A673 (cell line): ENCODE measurements around the gene HOOK2. TPM values are rescaled to one million over a fixed set of nuclear protein-coding genes. Genes with fewer than 3 reads are reported as not detected.
A peak's percentile ranks its signal among the peaks of the same experiment; 100 is the strongest.

Experiments used
- BruUV-seq: library from RNA; stranded (reverse); fragments of 400-500 nt; replicated peaks from 2 replicates; lab custom pipeline; 2021; lab: Mats Ljungman, UMichigan
- CTCF ChIA-PET: fragments of 300-600 bp; sonication (Branson Sonifier 250); formaldehyde crosslinking; loops from one replicate; lab custom pipeline; 2022; ENCODE audit warnings: antibody characterized with exemption; lab: Charles Lee
- POLR2A ChIA-PET: fragments of 300-600 bp; sonication (Branson Sonifier 250); formaldehyde crosslinking; loops from one replicate; lab custom pipeline; 2022; ENCODE audit warnings: antibody characterized with exemption; ENCODE audit not compliant: low non-redundant PET; lab: Charles Lee
- DNase-seq: peaks from one replicate; pipeline ENCODE4 v3.0.0-alpha.2; 2015; ENCODE audit warnings: low spot score
- H3K27ac ChIP-seq: fragments of 200-600 bp; sonication (generic); 2 replicates; pipeline ENCODE4 v1.5.1; 2016; ENCODE audit warnings: mixed run types, low read depth, mild to moderate bottlenecking, mixed read lengths, antibody characterized with exemption, low read length; ENCODE audit not compliant: poor library complexity, severe bottlenecking
- H3K27me3 ChIP-seq: fragments of 200-600 bp; sonication (generic); replicated peaks from 2 replicates; pipeline ENCODE4 v1.6.1; 2017; ENCODE audit warnings: mixed run types, low read depth, mild to moderate bottlenecking, mixed read lengths, antibody characterized with exemption, low read length; ENCODE audit not compliant: insufficient read depth, poor library complexity
- H3K36me3 ChIP-seq: fragments of 200-600 bp; sonication (generic); 2 replicates; pipeline ENCODE4 v1.6.1; 2016; ENCODE audit warnings: mixed run types, mild to moderate bottlenecking, mixed read lengths, antibody characterized with exemption, low read length; ENCODE audit not compliant: insufficient read depth, poor library complexity, severe bottlenecking
- H3K4me1 ChIP-seq: fragments of 200-600 bp; sonication (generic); 2 replicates; pipeline ENCODE4 v1.6.1; 2017; ENCODE audit warnings: mixed run types, mild to moderate bottlenecking, mixed read lengths, antibody characterized with exemption, low read length; ENCODE audit not compliant: insufficient read depth, poor library complexity, severe bottlenecking
- H3K4me3 ChIP-seq: fragments of 200-600 bp; sonication (generic); 2 replicates; pipeline ENCODE4 v1.5.1; 2016; ENCODE audit warnings: low read depth, mixed run types, mild to moderate bottlenecking, mixed read lengths, low read length; ENCODE audit not compliant: poor library complexity, severe bottlenecking
- H3K9me3 ChIP-seq: fragments of 200-600 bp; sonication (generic); 2 replicates; pipeline ENCODE4 v1.6.1; 2016; ENCODE audit warnings: mixed run types, low read depth, mild to moderate bottlenecking, mixed read lengths, antibody characterized with exemption, low read length; ENCODE audit not compliant: poor library complexity, severe bottlenecking
- EZH2 ChIP-seq: fragments of 200-600 bp; sonication (generic); IDR thresholded peaks from 2 replicates; pipeline ENCODE4 v1.6.1; 2017; ENCODE audit warnings: borderline replicate concordance, low read depth, mild to moderate bottlenecking, mixed read lengths, antibody characterized with exemption, low read length; ENCODE audit not compliant: poor library complexity, severe bottlenecking
- intact Hi-C: fragments of 100-400 bp; cut with micrococcal nuclease; formaldehyde crosslinking; loops from one replicate; pipeline ENCODE4 v1.10.0; 2022; ENCODE audit not compliant: unreplicated experiment
- total RNA-seq: library from RNA; stranded (reverse); gene quantifications from 2 replicates; pipeline ENCODE4 v1.2.3, GENCODE V29; 2021
- TF ChIP-seq, protein P1 (sequence below): fragments of 300-800, 200-600 bp; sonication (generic); conservative IDR thresholded peaks from 2 replicates; pipeline ENCODE4 v1.5.1; 2017; ENCODE audit warnings: low read depth, mild to moderate bottlenecking, antibody characterized with exemption, low read length, moderate library complexity, mixed read lengths

Gene HOOK2
- total RNA-seq, 1 experiment from 2014 or later: 25.8 TPM

DNA sequence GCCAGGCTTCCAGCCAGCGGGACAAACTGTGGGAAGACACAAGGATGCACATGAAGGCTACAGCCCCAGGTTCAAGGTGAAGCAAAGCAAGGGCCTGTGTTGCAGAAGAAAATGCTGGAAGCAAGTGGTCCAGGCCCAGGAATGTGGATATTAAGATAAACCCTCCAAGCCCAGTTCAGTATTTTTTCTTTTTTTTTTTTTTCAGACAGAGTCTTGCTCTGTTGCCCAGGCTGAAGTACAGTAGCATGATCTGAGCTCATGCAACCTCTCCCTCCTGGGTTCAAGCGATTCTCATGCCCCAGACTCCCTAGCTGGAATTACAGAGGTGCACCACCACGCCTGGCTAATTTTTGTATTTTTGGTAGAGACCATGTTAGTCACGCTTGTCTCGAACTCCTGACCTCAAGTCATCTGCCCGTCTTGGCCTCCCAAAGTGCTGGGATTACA lies 21.8 kb upstream of the HOOK2 start:
- no peak for DNase-seq
- no peak for TF ChIP-seq EZH2
- TF ChIP-seq, protein P1, sequence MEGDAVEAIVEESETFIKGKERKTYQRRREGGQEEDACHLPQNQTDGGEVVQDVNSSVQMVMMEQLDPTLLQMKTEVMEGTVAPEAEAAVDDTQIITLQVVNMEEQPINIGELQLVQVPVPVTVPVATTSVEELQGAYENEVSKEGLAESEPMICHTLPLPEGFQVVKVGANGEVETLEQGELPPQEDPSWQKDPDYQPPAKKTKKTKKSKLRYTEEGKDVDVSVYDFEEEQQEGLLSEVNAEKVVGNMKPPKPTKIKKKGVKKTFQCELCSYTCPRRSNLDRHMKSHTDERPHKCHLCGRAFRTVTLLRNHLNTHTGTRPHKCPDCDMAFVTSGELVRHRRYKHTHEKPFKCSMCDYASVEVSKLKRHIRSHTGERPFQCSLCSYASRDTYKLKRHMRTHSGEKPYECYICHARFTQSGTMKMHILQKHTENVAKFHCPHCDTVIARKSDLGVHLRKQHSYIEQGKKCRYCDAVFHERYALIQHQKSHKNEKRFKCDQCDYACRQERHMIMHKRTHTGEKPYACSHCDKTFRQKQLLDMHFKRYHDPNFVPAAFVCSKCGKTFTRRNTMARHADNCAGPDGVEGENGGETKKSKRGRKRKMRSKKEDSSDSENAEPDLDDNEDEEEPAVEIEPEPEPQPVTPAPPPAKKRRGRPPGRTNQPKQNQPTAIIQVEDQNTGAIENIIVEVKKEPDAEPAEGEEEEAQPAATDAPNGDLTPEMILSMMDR: no peak
- H3K9me3 ChIP-seq: no peaks in the 10 kb centered on the region
- no TSS peak for BruUV-seq
- H3K27ac ChIP-seq: no peak overlapping the region
- ChIA-PET POLR2A (no interaction called here), CTCF (interaction anchor here (0.6 to 3.4 kb wide), 4 partner anchors 15 to 94 kb away, joined by 3 to 34 read pairs (median 6); partner anchors contain the start of gene GCDH)
- no peak overlapping the region for H3K4me3 ChIP-seq
- H3K4me1 ChIP-seq: peaks cover 23% of the 10 kb centered on the region
- H3K27me3 ChIP-seq: no peaks in the 10 kb centered on the region
- H3K36me3 ChIP-seq: peaks cover 20% of the 10 kb centered on the region
- intact Hi-C loops: loop anchor here (2.0 kb wide), 1 partner anchor 30 kb away; no protein-coding TSS in a partner anchor

DNA sequence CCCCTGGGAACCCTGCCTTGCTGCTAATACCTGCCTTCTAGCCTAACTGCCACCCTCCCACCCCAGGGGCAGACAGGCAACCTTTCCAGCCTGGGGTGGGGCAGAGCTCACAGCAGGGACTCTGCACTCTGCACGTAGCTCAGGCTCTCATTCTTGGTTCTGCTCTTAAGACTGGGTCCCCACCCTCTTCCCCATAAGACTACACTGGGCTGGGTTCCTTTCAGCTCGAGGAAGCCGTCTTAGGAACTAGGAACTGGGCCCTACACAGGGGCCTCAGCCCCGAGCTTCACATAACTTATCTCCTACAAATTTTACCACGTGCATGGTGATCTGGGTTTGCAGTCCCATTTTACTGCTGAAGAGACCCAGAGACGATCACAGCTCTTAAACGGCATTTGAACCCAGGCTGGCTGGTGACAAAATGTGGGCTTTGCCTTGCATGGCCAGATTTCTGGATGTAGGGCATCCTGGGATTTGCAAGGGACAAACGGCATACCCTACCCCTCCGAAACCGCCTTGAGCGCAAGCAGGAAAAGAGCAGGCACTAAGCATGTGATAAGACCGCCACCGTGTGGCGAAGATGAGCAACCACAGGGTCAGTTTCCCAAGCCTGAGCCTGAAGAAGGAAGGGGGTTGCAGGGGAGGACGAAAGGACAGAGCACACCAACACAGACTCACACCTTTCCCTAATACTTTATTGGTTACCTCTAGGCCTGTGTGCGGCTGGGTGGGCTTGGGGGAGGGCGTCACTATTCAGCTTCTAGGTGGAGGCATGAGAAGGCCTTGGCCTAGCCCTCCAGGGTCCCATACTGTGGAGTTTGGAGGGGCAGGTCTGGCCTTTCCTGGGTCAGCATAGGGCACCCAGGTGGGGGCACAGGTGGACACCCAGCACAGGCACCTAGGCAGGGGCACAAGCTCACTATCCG lies 21.1 kb upstream of the HOOK2 start:
- peaks cover 20% of the 10 kb centered on the region for H3K36me3 ChIP-seq
- H3K4me1 ChIP-seq: peaks cover 23% of the 10 kb centered on the region
- POLR2A ChIA-PET: no interaction called here
- H3K27me3 ChIP-seq: no peaks in the 10 kb centered on the region
- H3K4me3 ChIP-seq: no peak overlapping the region
- CTCF ChIA-PET: interaction anchor here (0.6 to 3.4 kb wide), 6 partner anchors 9 to 185 kb away, joined by 3 to 34 read pairs (median 4); partner anchors contain the start of genes ZNF490 and ZNF791
- DNase-seq: peak; percentile 91
- H3K27ac ChIP-seq: no peak overlapping the region
- no TSS peak for BruUV-seq
- TF ChIP-seq, protein P1: peak; percentile 94
- no peak for TF ChIP-seq EZH2
- intact Hi-C loops: loop anchor here (1.0 to 2.0 kb wide), 2 partner anchors 19 to 30 kb away; no protein-coding TSS in a partner anchor
- no peaks in the 10 kb centered on the region for H3K9me3 ChIP-seq

DNA sequence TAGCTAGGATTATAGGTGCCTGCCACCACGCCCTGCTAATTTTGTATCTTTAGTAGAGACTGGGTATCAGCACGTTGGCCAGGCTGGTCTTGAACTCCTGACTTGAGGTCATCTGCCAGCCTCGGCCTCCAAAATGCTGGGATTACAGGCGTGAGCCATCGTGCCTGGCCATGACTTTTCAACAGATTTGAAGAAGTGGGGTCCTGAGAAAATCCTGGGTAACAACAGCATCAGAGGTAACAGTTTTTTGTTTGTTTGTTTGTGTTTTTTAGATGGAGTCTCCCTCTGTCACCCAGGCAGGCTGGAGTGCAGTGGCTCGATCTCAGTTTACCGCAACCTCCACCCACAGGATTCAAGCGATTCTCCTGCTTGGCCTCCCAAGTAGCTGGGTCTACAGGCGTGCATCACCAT lies 19.6 kb upstream of the HOOK2 start:
- peaks cover 27% of the 10 kb centered on the region for H3K4me1 ChIP-seq
- H3K4me3 ChIP-seq: no peak overlapping the region
- intact Hi-C loops: loop anchor here (5.0 kb wide), 1 partner anchor 113 kb away; the partner anchor contains the start of gene DHPS
- peaks cover 18% of the 10 kb centered on the region for H3K36me3 ChIP-seq
- H3K9me3 ChIP-seq: no peaks in the 10 kb centered on the region
- ChIA-PET POLR2A (interaction anchor here (0.6 to 1.0 kb wide), 2 partner anchors 29 kb away, joined by 4 to 6 read pairs; no protein-coding TSS in a partner anchor), CTCF (interaction anchor here (0.6 to 3.4 kb wide), 3 partner anchors 19 to 34 kb away, joined by 3 to 34 read pairs (median 5); no protein-coding TSS in a partner anchor)
- DNase-seq: no peak
- no TSS peak for BruUV-seq
- TF ChIP-seq EZH2: no peak
- TF ChIP-seq, protein P1: no peak
- no peaks in the 10 kb centered on the region for H3K27me3 ChIP-seq
- peak overlapping the region; percentile 98 for H3K27ac ChIP-seq
